SK-N-SH (cell line): ENCODE results near the gene ARHGEF40. TPM values are rescaled to one million over a fixed set of nuclear protein-coding genes. Genes with fewer than 3 reads are reported as not detected.

Experiments
- CTCF ChIA-PET: fragments of 300-600, 350-600 bp; formaldehyde crosslinking; extraction: SDS; loops from one replicate; lab custom pipeline; 2021; lab: Yijun Ruan, JAX
- POLR2A ChIA-PET: fragments of 350-600 bp; sonication (Branson Sonifier 250); formaldehyde crosslinking; extraction: SDS; loops from one replicate; lab custom pipeline; 2020; ENCODE audit warnings: antibody characterized with exemption, inconsistent platforms; lab: Yijun Ruan, JAX
- DNase-seq: peaks from one replicate; pipeline ENCODE4 v3.0.0; 2012
- H2AFZ ChIP-seq: fragments of 200-600 bp; sonication (generic); 2 replicates; pipeline ENCODE4 v1.8.1; 2016; ENCODE audit warnings: antibody characterized with exemption, mild to moderate bottlenecking, low read depth
- H3F3A ChIP-seq: fragments of 200-600 bp; sonication (generic); replicated peaks from 2 replicates; pipeline ENCODE3; 2016; ENCODE audit warnings: antibody characterized with exemption, mild to moderate bottlenecking; ENCODE audit not compliant: insufficient read depth
- H3K27ac ChIP-seq, 2 experiments: fragments of 200-500 bp in 1 of 2; fragments of 200-600 bp in 1 of 2; sonication (Bioruptor generic) in 1 of 2; sonication (generic), shearing (Covaris generic) in 1 of 2; 2 replicates each; pipeline versions ENCODE4 v1.5.1 to v1.6.1; 2014 to 2016; ENCODE audit warnings: low read depth in 2 of 2, inconsistent platforms in 1 of 2, low read length in 1 of 2, mild to moderate bottlenecking in 1 of 2, mixed read lengths in 1 of 2
- H3K27me3 ChIP-seq: fragments of 200-600 bp; sonication (generic), shearing (Covaris generic); 2 replicates; pipeline ENCODE4 v1.6.1; 2016; ENCODE audit warnings: mixed run types; ENCODE audit not compliant: insufficient read depth
- H3K36me3 ChIP-seq, 2 experiments: fragments of 200-500 bp in 1 of 2; fragments of 200-600 bp in 1 of 2; sonication (Bioruptor generic) in 1 of 2; sonication (generic) in 1 of 2; replicated peaks in 1 of 2; 2 replicates each; pipeline versions ENCODE3 to v1.5.1; 2014 to 2016; ENCODE audit warnings: low read length in 1 of 2, mild to moderate bottlenecking in 1 of 2; ENCODE audit not compliant: insufficient read depth in 2 of 2, control insufficient read depth in 1 of 2
- H3K4me1 ChIP-seq, 2 experiments: fragments of 200-500 bp in 1 of 2; fragments of 200-600 bp in 1 of 2; sonication (Bioruptor generic) in 1 of 2; sonication (generic), shearing (Covaris generic) in 1 of 2; 2 replicates each; pipeline versions ENCODE4 v1.5.1 to v1.6.1; 2014 to 2016; ENCODE audit warnings: low read depth in 1 of 2, low read length in 1 of 2, mixed run types in 1 of 2; ENCODE audit not compliant: insufficient read depth in 2 of 2, control insufficient read depth in 1 of 2
- H3K4me2 ChIP-seq: fragments of 200-600 bp; sonication (generic), shearing (Covaris generic); 2 replicates; pipeline ENCODE4 v1.6.1; 2017; ENCODE audit warnings: mixed run types
- H3K4me3 ChIP-seq, 2 experiments: fragments of 200-500 bp in 1 of 2; fragments of 200-600 bp in 1 of 2; sonication (Bioruptor generic) in 1 of 2; sonication (generic), shearing (Covaris generic) in 1 of 2; 2 replicates each; pipeline versions ENCODE4 v1.5.1 to v1.8.1; 2014 to 2016; ENCODE audit warnings: low read depth in 2 of 2, inconsistent platforms in 1 of 2, low read length in 1 of 2, mild to moderate bottlenecking in 1 of 2, mixed read lengths in 1 of 2, moderate library complexity in 1 of 2
- H3K79me2 ChIP-seq: fragments of 200-600 bp; sonication (generic); 2 replicates; pipeline ENCODE4 v1.8.1; 2017; ENCODE audit warnings: mild to moderate bottlenecking; ENCODE audit not compliant: insufficient read depth
- H3K9ac ChIP-seq: fragments of 200-600 bp; sonication (generic); 2 replicates; pipeline ENCODE4 v1.6.1; 2017; ENCODE audit warnings: mixed run types
- H3K9me2 ChIP-seq: fragments of 200-600 bp; sonication (generic); 2 replicates; pipeline ENCODE4 v1.6.1; 2017; ENCODE audit warnings: mixed run types
- H3K9me3 ChIP-seq: fragments of 200-600 bp; sonication (generic); 2 replicates; pipeline ENCODE4 v1.6.1; 2017; ENCODE audit warnings: mixed run types, mild to moderate bottlenecking, moderate library complexity
- H4K20me1 ChIP-seq: fragments of 200-600 bp; sonication (generic); 2 replicates; pipeline ENCODE4 v1.6.1; 2017; ENCODE audit warnings: mild to moderate bottlenecking, mixed run types; ENCODE audit not compliant: insufficient read depth
- CTCF ChIP-seq: fragments of 200-600 bp; sonication (generic); IDR thresholded peaks from 2 replicates; pipeline ENCODE4 v1.6.1; 2017; ENCODE audit warnings: antibody characterized with exemption, mild to moderate bottlenecking, moderate library complexity
- ELF1 ChIP-seq: IDR thresholded peaks from 2 replicates; pipeline ENCODE4 v1.4.0; 2012
- EP300 ChIP-seq, 2 experiments: IDR thresholded peaks; 2 replicates each; pipeline versions ENCODE4 v1.4.0 to v1.6.1; 2012; ENCODE audit warnings: borderline replicate concordance in 1 of 2, low read depth in 1 of 2, low read length in 1 of 2
- GABPA ChIP-seq: IDR thresholded peaks from 2 replicates; pipeline ENCODE4 v1.4.0; 2012; ENCODE audit warnings: low read depth, mild to moderate bottlenecking
- GATA2 ChIP-seq: sonication (generic); formaldehyde crosslinking; IDR thresholded peaks from 2 replicates; pipeline ENCODE4 v1.5.0; 2020; ENCODE audit warnings: mild to moderate bottlenecking, missing genetic modification reagents
- JUND ChIP-seq: IDR thresholded peaks from 2 replicates; pipeline ENCODE4 v1.4.0; 2012
- NFIC ChIP-seq: IDR thresholded peaks from 2 replicates; pipeline ENCODE4 v1.4.0; 2012; ENCODE audit warnings: borderline replicate concordance
- NRF1 ChIP-seq: IDR thresholded peaks from 2 replicates; pipeline ENCODE4 v1.6.1; 2012; ENCODE audit warnings: low read depth, mild to moderate bottlenecking, low read length
- PBX3 ChIP-seq: IDR thresholded peaks from 2 replicates; pipeline ENCODE4; 2012
- POLR2AphosphoS5 ChIP-seq: IDR thresholded peaks from 2 replicates; pipeline ENCODE4 v1.6.1; 2012; ENCODE audit warnings: low read depth, low read length
- RCOR1 ChIP-seq: fragments of 150-350 bp; IDR thresholded peaks from 2 replicates; pipeline ENCODE4 v1.6.1; 2017; ENCODE audit warnings: antibody characterized with exemption, low read length
- RXRA ChIP-seq: IDR thresholded peaks from 2 replicates; pipeline ENCODE4 v1.4.0; 2012; ENCODE audit warnings: low read depth, mild to moderate bottlenecking, borderline replicate concordance
- SIN3A ChIP-seq: IDR thresholded peaks from 2 replicates; pipeline ENCODE4 v1.6.1; 2012; ENCODE audit warnings: low read depth, mild to moderate bottlenecking, low read length, moderate library complexity, borderline replicate concordance
- SMC3 ChIP-seq: IDR thresholded peaks from 2 replicates; pipeline ENCODE4 v1.6.1; 2012; ENCODE audit warnings: low read depth, low read length, improper control_type of control experiment
- USF2 ChIP-seq: fragments of 150-350 bp; IDR thresholded peaks from 2 replicates; pipeline ENCODE4 v1.6.1; 2017; ENCODE audit warnings: antibody characterized with exemption, low read length, low read depth, borderline replicate concordance
- ZBTB33 ChIP-seq: IDR thresholded peaks from 2 replicates; pipeline ENCODE4 v1.4.0; 2012; ENCODE audit warnings: low read depth, borderline replicate concordance
- WGBS: methylation state at CpG from one replicate; pipeline ENCODE4 v1.1.6; 2017; ENCODE audit warnings: low lambda C conversion rate; 5-methylcytosine and 5-hydroxymethylcytosine counted together
- polyA plus RNA-seq, 3 experiments: library from polyadenylated mRNA; depleted of rRNA; stranded (reverse); fragments of >200 nt; gene quantifications; 2 replicates each; pipeline ENCODE4 v1.2.3, GENCODE V29; 2012

ARHGEF40 gene
- polyA plus RNA-seq, 1 of the 3 experiments (the other 2 are of a cell fraction): 58.8 TPM

GRCh38 chr14:21034707-21035106 is 35.4 kb upstream of the ARHGEF40 start, which contains the start of gene RNASE13:
TSS of gene RNASE13 (minus strand) at chr14:21034807. CDS start at chr14:21034288, 519 bp downstream.
- CTCF ChIA-PET: interaction anchor here (1.3 to 7.5 kb wide), 3 partner anchors 10 to 58 kb away, joined by 3 to 73 read pairs (median 12); no protein-coding TSS in a partner anchor

More at GRCh38 chr14:21034707-21035106, 35.4 kb upstream of the ARHGEF40 start, which contains the start of gene RNASE13:
- POLR2A ChIA-PET: no interaction called here
- no peaks in the 10 kb centered on the region for H3K9me2 ChIP-seq
- H3K79me2 ChIP-seq: no peaks in the 10 kb centered on the region
- TF ChIP-seq CTCF (no peak), POLR2AphosphoS5 (no peak), GABPA (no peak), ELF1 (no peak), SMC3 (no peak), EP300 (IDR thresholded peaks at IDR 0.05; ENCODE audit: borderline replicate concordance in 1 of 2, low read depth in 1 of 2, low read length in 1 of 2) (no peak), ZBTB33 (no peak), NFIC (no peak), GATA2 (CRISPR knock-in tag) (no peak), RXRA (no peak), PBX3 (no peak), SIN3A (no peak), JUND (no peak), USF2 (no peak), RCOR1 (no peak), NRF1 (no peak)
- no peak within 1 kb of the TSS for H3K9ac ChIP-seq
- no peaks in the 10 kb centered on the region for H4K20me1 ChIP-seq
- WGBS: 8% methylated on average over 5 of the region's 5 CpGs
- H3K4me2 ChIP-seq: no peak within 1 kb of the TSS
- H2AFZ ChIP-seq: no peak within 1 kb of the TSS
- DNase-seq: no peak
- peaks cover 39% of the 10 kb centered on the region; the same call in 1 of the 2 replicates for H3K27me3 ChIP-seq
- H3F3A ChIP-seq: no peaks in the 10 kb centered on the region
- no peaks in the 10 kb centered on the region for H3K4me1 ChIP-seq
- no peaks in the 10 kb centered on the region for H3K9me3 ChIP-seq
- no peak within 1 kb of the TSS for H3K27ac ChIP-seq
- no peak within 1 kb of the TSS for H3K4me3 ChIP-seq
- H3K36me3 ChIP-seq: no peaks in the 10 kb centered on the region
